Memory B cell (primary cell): ENCODE results near the gene ENTPD8.
A peak's percentile ranks its signal among the peaks of the same experiment; 100 is the strongest.

ENCODE experiments used
- ATAC-seq: fragments of 150-1000 bp; cut with Tn5 transposase; 2 replicates; pipeline ENCODE4 v1.10.0; 2021; ENCODE audit warnings: low read depth, mild to moderate bottlenecking, moderate library complexity
- DNase-seq, 2 donors: peaks; one replicate each; pipeline ENCODE4 v3.0.0; 2022; ENCODE audit warnings: low spot score in 2 of 2
- H3K27ac Mint-ChIP-seq: one replicate; pipeline ENCODE4 v1.8.0; 2022; ENCODE audit warnings: mild to moderate bottlenecking, moderate library complexity, mixed read lengths
- H3K27me3 Mint-ChIP-seq: one replicate; pipeline ENCODE4 v1.8.0; 2022; ENCODE audit warnings: mixed read lengths
- H3K36me3 Mint-ChIP-seq: one replicate; pipeline ENCODE4 v1.8.0; 2022; ENCODE audit warnings: mild to moderate bottlenecking, mixed read lengths
- H3K4me1 Mint-ChIP-seq: one replicate; pipeline ENCODE4 v1.8.0; 2022; ENCODE audit warnings: mixed read lengths
- H3K4me3 Mint-ChIP-seq: one replicate; pipeline ENCODE4 v1.8.0; 2022; ENCODE audit warnings: mild to moderate bottlenecking, moderate library complexity, mixed read lengths
- H3K9me3 Mint-ChIP-seq: one replicate; pipeline ENCODE4 v1.8.0; 2022; ENCODE audit warnings: mixed read lengths

ENTPD8 gene

DNA sequence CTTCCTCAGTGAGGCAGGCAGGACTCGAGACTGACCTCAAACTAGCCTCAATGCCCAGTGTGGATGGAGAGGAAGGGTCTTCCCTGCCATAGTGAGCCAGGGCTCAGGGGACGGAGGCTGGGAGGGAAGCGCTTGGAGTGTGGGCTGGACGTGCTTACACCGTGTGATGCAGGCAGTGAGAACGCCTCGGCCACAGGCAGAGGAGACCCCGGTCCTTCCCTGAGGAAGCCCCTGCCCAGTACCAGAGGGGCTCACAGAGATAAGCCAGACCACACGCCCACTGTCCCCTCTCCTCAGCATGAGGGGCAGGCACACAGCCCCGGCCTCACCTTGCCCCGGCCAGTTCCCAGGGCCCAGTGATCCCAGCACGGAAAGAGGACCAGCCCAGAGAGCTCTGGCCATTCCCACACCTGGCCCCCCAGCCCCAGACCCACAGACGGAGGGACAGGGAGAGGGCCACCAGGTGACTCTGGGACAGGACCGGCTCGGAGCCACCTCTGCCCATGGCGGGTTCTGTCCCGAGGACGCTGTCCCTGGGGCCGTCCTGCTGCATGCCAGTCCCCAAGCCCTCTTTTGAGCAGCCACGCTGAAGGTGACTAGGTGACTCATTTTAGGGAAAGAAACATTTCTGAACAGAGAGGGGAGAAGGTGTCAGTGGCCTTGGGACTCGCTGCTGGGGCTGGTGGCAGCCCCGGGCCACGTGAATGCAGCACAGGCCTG, 24.0 kb upstream of the ENTPD8 start:
- Mint-ChIP-seq H3K27ac (no peak overlapping the region), H3K4me1 (peaks cover 2% of the 10 kb centered on the region), H3K36me3 (no peaks in the 10 kb centered on the region), H3K9me3 (no peaks in the 10 kb centered on the region), H3K27me3 (no peaks in the 10 kb centered on the region), H3K4me3 (no peak overlapping the region)
- no peak for DNase-seq
- no peak for ATAC-seq

DNA sequence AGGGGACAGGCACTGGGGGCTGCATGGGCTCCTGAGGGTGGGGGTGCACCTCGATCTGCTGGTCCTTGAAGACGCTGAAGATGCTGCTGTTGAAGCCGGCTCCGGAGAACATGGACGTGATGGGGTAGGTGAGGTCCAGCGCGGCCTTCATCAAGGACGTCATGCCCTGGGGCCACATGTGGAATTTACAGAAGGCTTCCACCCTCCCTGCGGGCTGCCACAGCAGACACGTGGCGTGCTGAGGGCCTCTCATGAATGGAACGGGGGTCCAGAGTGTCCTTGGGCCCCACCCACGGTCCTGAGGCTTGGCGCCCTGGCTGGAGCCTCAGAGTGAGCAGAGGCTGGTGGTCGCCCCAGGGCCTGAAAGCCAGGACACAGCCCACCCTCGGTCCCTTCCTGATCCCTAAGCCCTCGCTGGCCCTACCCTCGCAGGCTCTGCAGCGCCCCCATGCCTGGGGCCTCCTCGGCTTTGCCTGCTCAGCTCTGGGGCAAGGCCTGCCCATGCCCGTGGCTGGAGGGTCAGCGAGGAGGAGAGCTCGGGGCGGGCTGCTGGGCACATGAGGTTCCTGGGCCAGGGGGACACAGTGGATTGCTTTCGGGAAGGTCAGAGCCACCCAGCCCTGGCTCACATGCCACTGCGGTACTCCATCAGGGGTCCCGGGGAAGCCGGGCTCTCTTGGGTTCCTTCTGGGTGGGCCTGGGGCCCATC, 23.3 kb upstream of the ENTPD8 start:
- ATAC-seq (no peak), DNase-seq (no peak)
- no peak overlapping the region for H3K27ac Mint-ChIP-seq
- H3K36me3 Mint-ChIP-seq, result no peaks in the 10 kb centered on the region
- H3K27me3 Mint-ChIP-seq, result no peaks in the 10 kb centered on the region
- H3K9me3 Mint-ChIP-seq, result no peaks in the 10 kb centered on the region
- peaks cover 2% of the 10 kb centered on the region for H3K4me1 Mint-ChIP-seq
- no peak overlapping the region for H3K4me3 Mint-ChIP-seq

DNA sequence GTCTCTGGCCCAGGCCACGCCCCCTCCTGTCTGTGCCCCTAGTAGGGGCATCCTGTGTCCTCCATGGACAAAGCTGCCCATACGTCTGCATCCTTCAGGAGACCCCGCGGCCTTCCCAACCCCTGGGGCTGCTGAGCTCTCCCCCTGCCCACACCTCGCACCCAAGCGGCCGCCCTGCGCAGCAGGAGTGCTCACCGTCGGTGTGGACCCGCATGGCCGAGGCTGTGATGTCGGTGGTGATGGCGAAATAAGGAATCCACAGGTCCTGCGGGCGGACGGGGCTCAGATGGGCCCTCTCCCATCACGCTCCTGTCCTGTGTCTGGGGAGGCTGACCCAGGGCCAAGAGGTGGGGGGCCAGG, 22.8 kb upstream of the ENTPD8 start:
- peaks cover 2% of the 10 kb centered on the region for H3K4me1 Mint-ChIP-seq

DNA sequence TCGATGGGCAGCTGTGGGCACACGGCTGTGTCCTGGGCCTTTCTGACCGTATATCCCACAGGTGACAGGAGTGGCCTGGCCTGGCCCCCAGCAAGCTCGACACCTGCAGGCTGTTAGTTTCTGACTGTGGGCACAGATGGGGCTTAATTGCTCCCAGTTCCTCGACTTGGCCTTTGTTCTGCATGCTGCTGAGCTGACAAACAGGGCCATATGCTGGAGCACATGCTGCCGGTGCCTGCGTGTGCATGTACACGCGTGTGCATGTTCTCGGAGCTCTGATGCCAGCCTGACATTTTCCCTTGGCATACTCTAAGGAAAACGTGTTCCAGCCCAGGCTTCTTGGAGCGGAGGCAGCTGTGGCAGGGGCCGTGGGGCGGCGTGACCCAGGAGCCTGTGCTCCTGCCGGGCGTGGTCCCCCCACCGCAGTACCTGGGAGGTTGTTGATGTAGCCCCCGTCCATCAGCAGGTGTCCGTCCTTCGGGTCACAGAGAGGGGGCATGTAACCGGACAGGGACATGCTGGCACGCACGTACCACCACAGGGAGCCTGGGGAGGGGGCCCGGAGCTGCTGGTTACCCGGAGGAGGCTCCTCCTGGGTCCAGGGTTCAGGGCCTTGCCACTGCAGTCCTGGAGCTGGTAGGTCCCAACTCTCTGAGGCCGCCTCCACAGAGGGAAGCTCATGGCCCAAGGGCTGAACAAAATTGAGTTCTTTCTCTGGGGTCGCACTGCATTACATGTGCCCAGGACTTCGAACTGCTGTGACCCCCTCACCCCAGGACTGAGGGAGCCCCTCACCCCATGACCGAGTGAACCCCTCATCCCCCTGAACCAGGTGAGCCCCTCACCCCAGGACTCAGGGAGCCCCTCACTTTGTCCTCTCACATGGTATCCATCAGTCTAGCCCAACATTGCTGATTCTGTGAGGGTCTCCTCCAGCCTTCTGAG, 22.1 kb upstream of the ENTPD8 start:
- Mint-ChIP-seq H3K27ac (peak overlapping the region; percentile 81), H3K36me3 (no peaks in the 10 kb centered on the region), H3K9me3 (no peaks in the 10 kb centered on the region), H3K27me3 (no peaks in the 10 kb centered on the region), H3K4me3 (peak overlapping the region; percentile 37), H3K4me1 (peaks cover 2% of the 10 kb centered on the region)
- no peak for DNase-seq
- ATAC-seq, result no peak

More for the DNA sequence above, 22.8 kb upstream of the ENTPD8 start:
- ATAC-seq, result no peak
- DNase-seq, result no peak
- H3K27me3 Mint-ChIP-seq, result no peaks in the 10 kb centered on the region
- H3K4me3 Mint-ChIP-seq, result no peak overlapping the region
- H3K36me3 Mint-ChIP-seq, result no peaks in the 10 kb centered on the region
- H3K9me3 Mint-ChIP-seq, result no peaks in the 10 kb centered on the region
- H3K27ac Mint-ChIP-seq, result no peak overlapping the region

DNA sequence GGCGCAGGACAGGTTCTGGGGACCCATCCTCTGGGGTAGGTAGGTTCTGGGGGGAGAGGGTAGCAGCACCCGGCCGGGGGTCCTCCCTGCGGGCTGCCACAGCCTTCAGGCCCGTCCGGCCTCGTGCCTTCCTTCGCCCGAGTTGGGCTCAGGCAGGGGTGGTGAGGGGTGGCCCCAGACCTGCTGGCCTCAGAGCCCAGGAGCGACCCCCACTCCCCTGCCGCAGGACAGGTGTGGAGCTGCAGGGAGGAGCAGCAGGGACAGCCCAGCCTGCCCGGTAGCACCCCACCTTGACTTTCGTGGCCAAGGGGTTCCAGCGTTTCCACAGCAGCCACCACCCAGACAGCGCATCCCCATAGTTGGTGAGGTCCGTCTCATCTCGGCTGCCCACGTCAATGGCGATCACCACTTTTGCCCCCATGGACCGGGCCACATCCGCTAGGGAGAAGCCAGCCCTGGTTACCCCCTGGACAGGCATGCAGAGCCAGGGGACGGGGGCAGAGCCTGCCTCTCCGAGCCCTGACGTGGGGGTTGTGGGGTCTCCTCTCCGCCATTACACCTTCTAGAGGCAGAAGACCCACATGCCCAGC, 21.3 kb upstream of the ENTPD8 start:
- no peak for ATAC-seq
- peak overlapping the region; percentile 75 for H3K4me3 Mint-ChIP-seq
- no peaks in the 10 kb centered on the region for H3K36me3 Mint-ChIP-seq
- peak in 1 of 2 donors; percentile 35 for DNase-seq
- H3K9me3 Mint-ChIP-seq, result no peaks in the 10 kb centered on the region
- peak overlapping the region; percentile 89 for H3K27ac Mint-ChIP-seq
- H3K4me1 Mint-ChIP-seq, result peaks cover 2% of the 10 kb centered on the region
- H3K27me3 Mint-ChIP-seq, result no peaks in the 10 kb centered on the region

DNA sequence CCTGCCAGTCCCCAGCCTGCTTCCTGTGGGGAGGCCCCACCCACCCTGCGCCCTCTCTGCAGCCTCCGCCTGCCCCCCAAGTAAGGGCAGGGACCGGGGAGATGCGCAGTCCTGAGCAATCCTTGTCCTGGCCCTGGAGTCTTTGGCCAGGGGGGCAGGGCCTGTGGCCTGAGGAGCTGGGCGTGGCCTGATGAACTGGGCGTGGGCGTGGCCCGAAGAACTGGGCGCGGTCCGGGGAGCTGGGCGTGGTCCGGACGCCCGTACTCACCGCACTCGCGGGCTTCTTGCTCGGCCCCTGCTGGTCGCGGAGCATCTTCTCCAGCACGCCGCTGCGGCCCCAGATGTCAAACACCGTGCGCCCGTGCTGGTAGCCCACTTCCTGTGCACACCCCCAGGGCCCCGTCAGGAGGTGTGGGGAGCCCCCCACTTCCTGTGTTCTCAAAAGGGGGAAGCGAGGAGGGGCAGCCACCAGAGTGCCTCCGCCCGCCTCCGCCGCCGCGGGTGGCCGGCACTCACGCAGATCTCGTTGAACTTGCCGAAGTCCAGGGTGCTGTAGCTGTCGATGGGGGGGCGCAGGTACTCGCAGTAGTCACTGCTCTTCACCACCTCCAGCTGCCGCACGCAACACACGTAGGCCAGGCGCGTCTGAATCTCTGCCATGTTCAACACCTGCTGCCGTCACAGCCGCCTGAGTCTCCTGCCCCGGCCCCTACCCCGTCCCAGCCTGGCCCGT, 20.7 kb upstream of the ENTPD8 start:
- H3K36me3 Mint-ChIP-seq, result no peaks in the 10 kb centered on the region
- ATAC-seq (peak; percentile 79), DNase-seq (peak; percentile 85 to 90)
- H3K9me3 Mint-ChIP-seq, result no peaks in the 10 kb centered on the region
- peak overlapping the region; percentile 89 for H3K27ac Mint-ChIP-seq
- no peaks in the 10 kb centered on the region for H3K27me3 Mint-ChIP-seq
- peak overlapping the region; percentile 75 for H3K4me3 Mint-ChIP-seq
- H3K4me1 Mint-ChIP-seq, result peaks cover 2% of the 10 kb centered on the region

DNA sequence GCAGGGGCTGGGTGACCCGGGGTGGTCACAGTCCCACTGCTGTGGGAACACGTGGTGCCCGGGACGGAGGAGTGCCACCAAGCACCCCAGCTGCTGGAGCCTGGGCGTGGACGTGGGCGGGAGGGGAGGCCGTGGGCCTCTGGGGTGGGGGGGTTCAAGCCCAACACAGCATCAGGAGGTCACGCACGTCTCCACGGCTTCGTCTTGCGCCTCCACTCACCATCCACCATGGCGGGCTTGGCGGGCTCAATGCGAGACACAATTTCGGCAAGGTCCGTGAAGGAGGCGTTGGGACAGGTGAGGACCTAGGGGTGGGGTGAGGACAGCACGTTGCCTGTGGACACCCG, 20.1 kb upstream of the ENTPD8 start:
- Mint-ChIP-seq H3K9me3 (no peaks in the 10 kb centered on the region), H3K4me3 (peak overlapping the region; percentile 14), H3K36me3 (no peaks in the 10 kb centered on the region), H3K4me1 (peaks cover 2% of the 10 kb centered on the region), H3K27ac (no peak overlapping the region), H3K27me3 (no peaks in the 10 kb centered on the region)
- ATAC-seq (no peak), DNase-seq (no peak)

DNA sequence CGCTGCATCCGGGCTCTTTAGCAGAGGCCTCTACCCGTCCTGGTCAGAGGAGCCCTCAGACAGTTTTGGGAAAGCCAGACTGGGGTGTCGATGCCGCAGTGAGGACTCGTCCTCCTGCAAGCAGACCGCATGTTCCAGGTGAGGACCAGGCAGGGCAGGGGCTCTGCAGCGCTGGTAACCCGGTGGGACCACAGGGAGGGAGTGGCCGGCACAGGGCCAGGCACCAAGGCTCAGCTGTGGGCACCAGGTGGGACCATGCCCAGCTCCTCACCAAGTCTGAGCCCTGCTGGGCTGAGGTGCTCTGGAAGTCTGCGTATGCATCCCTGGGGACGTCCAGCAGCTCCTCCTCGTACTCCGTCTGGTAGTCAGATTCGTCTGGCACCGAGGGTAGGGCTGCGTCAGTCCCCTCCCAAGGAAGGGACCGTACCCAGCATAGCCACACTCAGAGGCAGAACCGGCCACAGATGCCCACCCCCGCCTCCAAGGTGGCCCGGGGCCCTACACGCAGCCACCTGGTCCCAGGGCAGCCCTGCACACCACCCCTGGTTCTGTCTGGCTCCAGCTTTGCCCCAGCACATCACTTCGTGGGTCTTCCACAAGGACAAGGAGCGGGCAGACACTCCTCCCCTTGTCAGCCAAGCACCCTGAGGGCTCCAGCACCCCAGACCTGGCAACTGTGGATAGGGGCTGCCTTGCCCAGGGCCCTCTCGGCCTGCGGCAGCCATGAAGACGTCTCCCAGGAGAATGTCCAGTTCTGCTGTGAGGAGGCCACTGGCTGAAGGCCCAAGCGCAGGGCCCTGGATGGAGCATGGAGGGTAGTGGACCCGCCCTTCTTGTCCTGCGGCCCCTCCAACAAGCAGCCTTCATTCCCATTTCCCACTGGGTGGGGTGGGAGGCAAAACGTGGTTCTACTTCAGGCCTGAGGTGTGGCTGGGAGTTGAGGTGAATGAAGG, 19.5 kb upstream of the ENTPD8 start:
- Mint-ChIP-seq H3K36me3 (peaks cover 3% of the 10 kb centered on the region), H3K27me3 (no peaks in the 10 kb centered on the region), H3K4me1 (peaks cover 5% of the 10 kb centered on the region), H3K4me3 (peak overlapping the region; percentile 14), H3K27ac (no peak overlapping the region), H3K9me3 (no peaks in the 10 kb centered on the region)
- peak in 1 of 2 donors; percentile 35 for DNase-seq
- ATAC-seq, result no peak

DNA sequence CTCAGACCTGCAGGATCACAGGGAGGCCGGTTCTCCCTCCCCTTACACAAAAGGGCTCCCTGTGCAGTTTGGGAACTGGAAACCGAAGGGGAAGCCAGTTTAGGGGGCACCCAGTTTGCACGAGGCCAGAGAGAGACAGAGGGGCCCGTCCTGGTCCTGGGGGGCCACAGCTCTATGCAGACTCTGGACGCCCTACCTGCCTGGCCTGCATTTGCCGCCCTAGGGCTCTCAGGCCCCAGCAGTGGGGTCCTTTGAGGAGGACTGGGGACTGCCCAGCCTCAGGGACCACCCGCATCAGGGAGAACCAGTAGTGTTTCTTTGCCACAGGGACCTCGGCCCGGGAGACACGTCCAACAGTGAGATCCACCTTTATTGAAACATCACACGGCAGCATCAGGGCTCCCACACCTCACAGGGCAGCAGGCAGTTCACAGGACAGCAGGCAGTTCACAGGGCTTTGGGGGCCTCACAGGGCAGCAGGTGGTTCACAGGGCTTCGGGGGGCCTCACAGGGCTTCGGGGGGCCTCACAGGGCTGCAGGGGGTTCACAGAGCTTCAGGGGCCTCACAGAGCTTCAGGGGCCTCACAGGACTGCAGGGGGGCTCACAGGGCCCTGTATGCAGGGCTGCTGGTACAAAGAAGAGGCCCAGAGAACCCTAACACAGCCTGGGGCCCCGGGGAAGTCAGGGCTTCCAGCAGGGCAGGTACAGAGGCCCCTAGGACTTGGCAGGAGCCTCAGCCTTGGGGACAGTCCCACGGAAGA, 18.6 kb upstream of the ENTPD8 start:
- Mint-ChIP-seq H3K27ac (no peak overlapping the region), H3K9me3 (no peaks in the 10 kb centered on the region), H3K36me3 (peaks cover 3% of the 10 kb centered on the region), H3K4me3 (peak overlapping the region; percentile 65), H3K4me1 (peaks cover 5% of the 10 kb centered on the region), H3K27me3 (no peaks in the 10 kb centered on the region)
- ATAC-seq (no peak), DNase-seq (no peak)

DNA sequence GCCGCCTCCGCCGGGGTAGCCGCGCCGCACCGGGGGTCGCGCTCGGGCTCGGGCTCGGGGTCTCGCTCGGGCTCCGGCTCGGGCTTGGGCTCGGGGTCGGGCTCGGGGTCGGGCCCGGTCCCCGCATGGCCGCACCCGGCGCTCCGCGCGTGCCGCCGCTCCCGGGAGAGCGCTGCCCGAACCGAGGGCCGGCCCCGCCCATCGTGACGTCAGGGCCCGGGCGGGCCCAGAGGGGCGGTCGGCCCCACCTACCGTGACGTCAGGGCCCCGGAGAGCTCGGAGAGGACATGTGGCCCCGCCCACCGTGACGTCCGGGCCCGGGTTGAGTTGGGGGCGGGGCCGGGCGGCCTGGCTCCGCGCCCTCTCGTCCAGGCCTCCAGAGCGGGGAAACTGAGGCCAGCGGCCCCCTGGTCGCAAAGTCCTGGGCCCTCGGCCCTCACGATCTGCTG, 18.0 kb upstream of the ENTPD8 start, which contains the start of gene NSMF:
Gene NSMF, minus strand, starts transcription at position 183 of the 449 bp plus-strand sequence. CDS start 232 bp downstream, outside the sequence.
- Mint-ChIP-seq H3K27me3 (no peaks in the 10 kb centered on the region), H3K4me1 (peaks cover 8% of the 10 kb centered on the region), H3K27ac (no peak within 1 kb of the TSS), H3K9me3 (no peaks in the 10 kb centered on the region), H3K4me3 (peak within 1 kb of the TSS; percentile 65), H3K36me3 (peaks cover 3% of the 10 kb centered on the region)
- ATAC-seq (peak; percentile 64), DNase-seq (peak; percentile 97 to 99)

DNA sequence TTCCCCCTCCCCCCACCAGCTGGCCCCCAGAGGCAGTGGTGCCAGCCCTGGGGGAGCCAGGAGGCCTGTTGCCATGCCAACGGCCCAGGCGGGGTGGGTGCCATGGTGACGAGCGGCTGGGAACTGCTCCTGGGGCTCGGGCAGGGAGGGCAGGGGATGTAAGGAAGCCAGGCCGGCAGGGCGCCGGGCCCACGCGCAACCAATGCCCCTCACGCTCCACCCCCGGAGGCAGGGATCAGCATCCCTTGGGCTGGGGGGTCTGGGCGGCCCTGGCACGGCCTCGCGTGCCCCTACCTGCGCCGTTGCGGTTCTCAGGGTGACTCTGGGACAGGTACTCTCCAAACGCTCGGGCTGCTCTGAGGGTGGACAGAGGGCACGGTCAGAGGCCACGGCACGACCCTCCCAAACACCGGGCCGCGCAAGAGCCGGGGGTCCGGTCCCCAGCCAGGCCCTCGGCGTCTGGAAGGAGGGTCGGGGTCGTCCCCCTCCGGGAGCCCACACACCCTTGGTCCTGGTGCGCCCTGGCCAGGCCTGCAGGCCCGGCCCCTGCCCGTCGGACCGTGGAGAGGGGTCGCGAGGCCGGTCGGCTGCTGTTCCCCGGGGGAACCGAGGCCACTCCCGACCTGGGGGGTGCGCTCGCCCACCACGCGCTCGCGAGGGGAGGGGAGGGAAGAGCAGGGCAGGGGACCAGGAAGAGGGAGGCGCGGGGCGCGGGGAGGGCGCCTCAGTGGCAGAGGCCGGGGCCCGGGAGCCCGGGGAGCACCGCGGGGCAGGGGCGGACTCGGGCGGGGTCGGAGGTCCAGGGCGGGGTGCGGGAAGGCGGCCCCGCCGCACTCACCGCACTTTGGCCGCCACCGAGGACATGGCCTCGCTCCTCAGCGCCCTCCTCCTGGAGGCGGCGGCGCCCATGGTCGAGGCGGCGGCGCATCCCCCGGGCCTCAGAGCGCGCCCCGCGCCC, 17.3 kb upstream of the ENTPD8 start:
- H3K4me1 Mint-ChIP-seq, result peaks cover 8% of the 10 kb centered on the region
- DNase-seq (no peak), ATAC-seq (peak; percentile 6)
- H3K36me3 Mint-ChIP-seq, result peaks cover 3% of the 10 kb centered on the region
- H3K27me3 Mint-ChIP-seq, result no peaks in the 10 kb centered on the region
- H3K27ac Mint-ChIP-seq, result no peak overlapping the region
- no peaks in the 10 kb centered on the region for H3K9me3 Mint-ChIP-seq
- peak overlapping the region; percentile 64 for H3K4me3 Mint-ChIP-seq
